NT2/D1 (cell line): Measurements from ENCODE around the gene CLIC6.
"Not testable (repeated sequence)": the region's sequence is repeated elsewhere in the genome, so short reads cannot be mapped to it uniquely, and the experiment has no call there.

Source experiments
- DNase-seq: peaks from one replicate; pipeline ENCODE4 v3.0.0-alpha.2; 2011; ENCODE audit warnings: low read depth, low spot score
- H3K27me3 ChIP-seq: 2 replicates; pipeline ENCODE4 v1.6.0; 2011; ENCODE audit warnings: mild to moderate bottlenecking; ENCODE audit not compliant: insufficient read length, insufficient read depth
- H3K36me3 ChIP-seq: 2 replicates; pipeline ENCODE4 v1.6.1; 2011; ENCODE audit warnings: mild to moderate bottlenecking, low read length, mixed read lengths; ENCODE audit not compliant: insufficient read depth, insufficient read length
- H3K4me1 ChIP-seq: 2 replicates; pipeline ENCODE4 v1.5.1; 2011; ENCODE audit not compliant: insufficient read depth, insufficient read length
- H3K4me3 ChIP-seq: 2 replicates; pipeline ENCODE4 v1.5.1; 2011; ENCODE audit warnings: low read depth; ENCODE audit not compliant: insufficient read length
- H3K9ac ChIP-seq: 2 replicates; pipeline ENCODE4 v1.6.0; 2011; ENCODE audit warnings: low read depth; ENCODE audit not compliant: insufficient read length
- H3K9me3 ChIP-seq: 2 replicates; pipeline ENCODE4 v1.5.1; 2011; ENCODE audit warnings: mild to moderate bottlenecking, low read length; ENCODE audit not compliant: insufficient read depth
- SUZ12 ChIP-seq: IDR thresholded peaks from 2 replicates; pipeline ENCODE4 v1.6.1; 2011; ENCODE audit not compliant: insufficient read length, insufficient read depth; ENCODE audit errors: extremely low read depth
- YY1 ChIP-seq: IDR thresholded peaks from 2 replicates; pipeline ENCODE4 v1.6.1; 2011; ENCODE audit not compliant: insufficient read length, insufficient read depth
- ZNF274 ChIP-seq: IDR thresholded peaks from 2 replicates; pipeline ENCODE4 v1.6.1; 2011; ENCODE audit warnings: mild to moderate bottlenecking, low read depth, low read length

Gene CLIC6

GRCh38 chr21:34715985-34716596 lies 47.3 kb downstream of the CLIC6 start:
- no peaks in the 10 kb centered on the region for H3K9me3 ChIP-seq
- no peak overlapping the region for H3K9ac ChIP-seq
- H3K36me3 ChIP-seq, result no peaks in the 10 kb centered on the region
- TF ChIP-seq SUZ12 (no peak), YY1 (no peak), ZNF274 (no peak)
- no peaks in the 10 kb centered on the region for H3K27me3 ChIP-seq
- no peak for DNase-seq
- peaks cover 2% of the 10 kb centered on the region for H3K4me1 ChIP-seq
- no peak overlapping the region for H3K4me3 ChIP-seq

- not testable (repeated sequence) for H3K4me3 ChIP-seq, H3K9ac ChIP-seq, H3K36me3 ChIP-seq, H3K9me3 ChIP-seq, H3K27me3 ChIP-seq, H3K4me1 ChIP-seq, DNase-seq
These were observed 49.7 kb downstream of the CLIC6 start for GRCh38 chr21:34718529-34718928.

- DNase-seq, result peak; percentile 42
- Histone ChIP-seq H3K36me3 (no peaks in the 10 kb centered on the region), H3K9me3 (no peaks in the 10 kb centered on the region), H3K4me3 (no peak overlapping the region), H3K27me3 (no peaks in the 10 kb centered on the region), H3K4me1 (no peaks in the 10 kb centered on the region), H3K9ac (no peak overlapping the region)
- TF ChIP-seq ZNF274, result no peak
- no peak for TF ChIP-seq YY1
- TF ChIP-seq SUZ12, result no peak
These were observed 54.0 kb downstream of the CLIC6 start for GRCh38 chr21:34722684-34723300.

GRCh38 chr21:34724131-34724856 lies 55.5 kb downstream of the CLIC6 start:
- Histone ChIP-seq H3K4me3 (no peak overlapping the region), H3K36me3 (no peaks in the 10 kb centered on the region), H3K27me3 (no peaks in the 10 kb centered on the region), H3K9me3 (no peaks in the 10 kb centered on the region), H3K4me1 (no peaks in the 10 kb centered on the region), H3K9ac (no peak overlapping the region)
- no peak for DNase-seq
- no peak for TF ChIP-seq SUZ12
- TF ChIP-seq ZNF274, result no peak
- TF ChIP-seq YY1, result no peak

GRCh38 chr21:34724857-34725195 lies 56.0 kb downstream of the CLIC6 start:
- DNase-seq, result no peak
- no peak for TF ChIP-seq ZNF274
- no peak for TF ChIP-seq YY1
- TF ChIP-seq SUZ12, result no peak
- no peaks in the 10 kb centered on the region for H3K9me3 ChIP-seq
- no peak overlapping the region for H3K4me3 ChIP-seq
- no peaks in the 10 kb centered on the region for H3K36me3 ChIP-seq
- no peaks in the 10 kb centered on the region for H3K27me3 ChIP-seq
- no peaks in the 10 kb centered on the region for H3K4me1 ChIP-seq
- H3K9ac ChIP-seq, result no peak overlapping the region

- no peak overlapping the region for H3K9ac ChIP-seq
- DNase-seq, result no peak
- H3K27me3 ChIP-seq, result no peaks in the 10 kb centered on the region
- H3K4me3 ChIP-seq, result no peak overlapping the region
- no peak for TF ChIP-seq YY1
- no peak for TF ChIP-seq SUZ12
- TF ChIP-seq ZNF274, result no peak
- H3K4me1 ChIP-seq, result no peaks in the 10 kb centered on the region
- no peaks in the 10 kb centered on the region for H3K9me3 ChIP-seq
- no peaks in the 10 kb centered on the region for H3K36me3 ChIP-seq
These were observed 58.0 kb downstream of the CLIC6 start for GRCh38 chr21:34726627-34727337.

GRCh38 chr21:34728479-34728878 lies 59.7 kb downstream of the CLIC6 start:
- no peaks in the 10 kb centered on the region for H3K36me3 ChIP-seq
- TF ChIP-seq SUZ12, result no peak
- TF ChIP-seq ZNF274, result no peak
- no peak for TF ChIP-seq YY1
- no peaks in the 10 kb centered on the region for H3K27me3 ChIP-seq
- H3K4me3 ChIP-seq, result no peak overlapping the region
- H3K9ac ChIP-seq, result no peak overlapping the region
- no peaks in the 10 kb centered on the region for H3K4me1 ChIP-seq
- H3K9me3 ChIP-seq, result no peaks in the 10 kb centered on the region
- DNase-seq, result no peak
